ENCODE results near the gene SERPINA9. TPM values are rescaled to one million over a fixed set of nuclear protein-coding genes. Genes with fewer than 3 reads are reported as not detected.

The SERPINA9 gene
- total RNA-seq, 4 donors from 2014 or later, result not detected

- no peak for TF ChIP-seq CTCF (IDR thresholded peaks at IDR 0.05; ENCODE audit: low read depth)
Observed at GRCh38 chr14:94485944-94486841, 10.2 kb upstream of the SERPINA9 start.

GRCh38 chr14:94484481-94484880 is 8.5 kb upstream of the SERPINA9 start:
- no peak for TF ChIP-seq CTCF (IDR thresholded peaks at IDR 0.05; ENCODE audit: low read depth)

GRCh38 chr14:94483729-94484275 is 7.8 kb upstream of the SERPINA9 start:
- no peak for TF ChIP-seq CTCF (IDR thresholded peaks at IDR 0.05; ENCODE audit: low read depth)

- no peak for TF ChIP-seq CTCF (IDR thresholded peaks at IDR 0.05; ENCODE audit: low read depth)
Observed at GRCh38 chr14:94483071-94483451, 7.1 kb upstream of the SERPINA9 start.

GRCh38 chr14:94481468-94482131 is 5.6 kb upstream of the SERPINA9 start:
- no peak for TF ChIP-seq CTCF (IDR thresholded peaks at IDR 0.05; ENCODE audit: low read depth)

GRCh38 chr14:94480809-94481208 is 4.8 kb upstream of the SERPINA9 start:
- TF ChIP-seq CTCF (IDR thresholded peaks at IDR 0.05; ENCODE audit: low read depth), result no peak

- TF ChIP-seq CTCF (IDR thresholded peaks at IDR 0.05; ENCODE audit: low read depth), result no peak
Observed at GRCh38 chr14:94478420-94478819, 2.4 kb upstream of the SERPINA9 start.
